DND-41 (cell line): ENCODE data around the gene KRTCAP3.

Experiments used
- CTCF ChIP-seq: IDR thresholded peaks from 2 replicates; pipeline ENCODE4 v1.5.1; 2012; ENCODE audit warnings: borderline replicate concordance, low read length, moderate library complexity, mild to moderate bottlenecking; ENCODE audit not compliant: poor library complexity, severe bottlenecking; ENCODE audit errors: extremely low read depth
- EZH2 ChIP-seq: IDR thresholded peaks from 3 replicates; pipeline ENCODE4 v1.6.1; 2012; ENCODE audit warnings: borderline replicate concordance, low read depth, mild to moderate bottlenecking, moderate library complexity, low read length, inconsistent platforms; ENCODE audit not compliant: severe bottlenecking

DNA sequence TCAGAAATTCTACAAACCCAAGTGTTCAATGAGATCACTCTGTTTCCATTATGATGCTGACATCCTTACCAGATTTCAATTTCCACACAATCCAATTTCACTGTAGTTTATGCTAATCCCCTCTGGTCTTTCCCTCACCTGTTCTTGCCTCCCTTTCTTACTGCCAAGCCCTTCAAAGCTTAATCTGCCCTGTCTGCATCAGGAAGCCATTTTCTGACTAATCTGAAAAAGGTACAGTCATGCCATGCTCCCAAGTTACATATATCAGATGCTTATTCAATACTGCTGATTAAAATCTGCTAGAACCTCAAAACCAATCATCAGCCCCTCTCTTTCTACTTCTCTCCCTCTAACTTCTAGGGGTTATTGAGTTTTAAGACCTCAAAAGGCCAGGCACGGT is 8.9 kb downstream of the KRTCAP3 start:
- TF ChIP-seq CTCF (no peak), EZH2 (no peak)
